ENCODE results near the gene ARHGAP19.

Gene ARHGAP19

DNA sequence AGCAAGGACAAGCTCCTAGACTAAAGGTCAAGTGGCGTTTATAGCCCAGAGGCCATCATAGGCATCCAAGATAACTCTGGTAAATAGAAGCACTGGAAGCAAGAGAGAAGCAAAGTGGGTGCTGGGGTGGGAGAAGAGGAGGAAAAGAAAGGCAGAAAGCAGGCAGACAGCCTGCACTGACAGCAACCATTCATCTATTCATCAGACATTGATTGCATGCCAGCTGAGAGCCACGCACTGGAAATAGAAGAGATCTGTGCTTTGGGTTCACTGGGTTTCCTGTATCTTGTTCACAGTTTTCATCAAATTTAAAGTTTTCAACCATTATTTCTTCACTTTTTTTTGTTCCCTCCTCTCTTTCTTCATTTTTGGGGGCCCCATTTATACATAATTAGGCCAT lies 102.0 kb downstream of the ARHGAP19 start:
- no peak for DNase-seq

GRCh38 chr10:97188261-97188711 lies 104.2 kb downstream of the ARHGAP19 start:
- DNase-seq: no peak

- DNase-seq: no peak
Observed at GRCh38 chr10:97186911-97187310, 105.5 kb downstream of the ARHGAP19 start.

GRCh38 chr10:97185326-97186058 lies 106.9 kb downstream of the ARHGAP19 start, which contains the start of gene SLIT1:
Gene SLIT1 (minus strand): TSS chr10:97185959. CDS start chr10:97185674, 285 bp downstream.
- peak in 1 of 2 experiments; percentile 32 for DNase-seq

DNA sequence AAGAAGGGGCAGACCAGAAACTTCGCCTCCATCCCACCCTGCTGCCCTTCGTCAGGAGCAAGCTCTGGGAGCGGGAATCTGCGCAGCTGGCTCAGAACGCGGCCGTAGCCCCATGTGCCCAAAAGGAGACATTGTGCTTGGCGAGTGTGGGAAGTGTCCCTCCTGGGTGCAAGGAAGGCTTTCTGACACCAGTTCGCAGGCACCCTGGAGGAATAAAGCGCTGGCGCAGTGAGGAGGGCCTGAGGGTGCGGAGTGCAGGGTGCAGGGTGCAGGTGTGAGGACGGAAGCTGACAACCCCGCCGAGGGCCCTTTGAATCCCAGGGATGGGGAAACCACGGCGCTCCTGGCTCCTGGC lies 107.5 kb downstream of the ARHGAP19 start:
- DNase-seq: no peak

DNA sequence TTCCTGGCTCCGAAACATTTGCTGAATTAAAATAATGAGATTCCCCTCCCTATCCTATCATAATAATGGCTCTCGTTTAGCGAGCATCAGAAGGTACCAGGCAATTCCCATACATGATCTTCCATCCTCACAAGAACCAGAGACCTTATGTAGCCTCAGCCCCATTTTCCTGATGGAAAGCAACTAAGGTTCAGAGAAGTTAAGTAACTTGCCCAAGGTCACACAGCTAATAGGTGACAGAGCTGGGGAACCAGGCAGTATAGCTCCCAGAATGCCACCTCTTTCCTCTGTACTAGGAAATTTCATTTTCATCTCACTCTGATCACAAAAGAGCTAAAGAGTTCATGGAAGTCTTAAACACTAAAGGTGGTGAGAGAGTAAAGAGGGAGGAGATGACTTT lies 109.1 kb downstream of the ARHGAP19 start:
- DNase-seq: no peak

DNA sequence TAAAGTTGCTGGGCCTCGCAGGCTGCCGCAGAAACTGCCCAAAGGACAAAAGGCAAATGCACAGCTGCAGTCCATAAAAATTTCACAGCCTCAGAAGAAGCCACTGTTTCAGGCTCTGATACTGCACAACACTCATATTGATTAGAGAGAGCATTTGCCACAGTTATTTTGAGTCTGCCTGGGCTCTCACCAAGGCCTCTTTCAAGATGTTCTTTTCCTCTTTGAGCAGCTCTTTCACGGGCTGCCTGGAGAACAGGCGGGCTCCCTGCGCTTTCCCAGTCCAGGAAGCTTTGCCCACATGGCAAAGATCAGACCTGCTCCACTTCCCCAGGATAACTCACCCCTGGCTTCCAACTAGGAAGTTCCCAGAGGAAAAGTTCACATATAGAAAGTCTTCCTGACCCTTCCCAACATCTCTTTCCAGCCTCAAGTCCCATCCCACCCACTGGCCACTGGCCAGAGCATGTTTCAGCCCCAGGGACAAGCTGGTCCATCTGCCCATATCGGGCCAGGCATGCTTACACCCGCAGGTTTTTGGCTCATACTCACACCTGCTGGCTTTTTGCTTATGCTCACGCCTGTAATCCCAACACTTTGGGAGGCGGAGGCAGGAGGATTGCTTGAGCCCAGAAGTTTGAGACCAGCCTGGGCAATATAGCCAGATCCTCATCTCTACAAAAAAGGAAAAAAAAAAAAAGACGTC lies 110.0 kb downstream of the ARHGAP19 start:
- DNase-seq: no peak

DNA sequence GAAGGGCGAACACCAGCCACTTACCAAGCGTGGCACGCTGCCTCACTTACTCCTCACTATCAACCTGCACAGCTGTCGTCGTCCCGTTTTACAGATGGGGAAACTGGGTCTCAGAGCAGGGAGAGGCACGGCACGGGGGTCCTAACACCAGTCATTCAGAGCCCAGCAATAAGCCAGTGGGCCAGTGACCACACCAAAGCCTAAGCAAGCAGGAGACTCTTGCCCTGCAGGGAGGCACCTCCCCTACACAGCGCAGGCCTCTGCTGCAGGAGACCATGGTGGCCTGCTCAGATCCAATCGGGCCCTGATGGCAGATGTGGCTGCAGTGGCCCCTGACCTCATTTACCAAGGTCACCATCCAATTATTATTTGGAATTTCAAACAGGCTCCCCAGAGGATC lies 111.5 kb downstream of the ARHGAP19 start:
- DNase-seq: no peak

DNA sequence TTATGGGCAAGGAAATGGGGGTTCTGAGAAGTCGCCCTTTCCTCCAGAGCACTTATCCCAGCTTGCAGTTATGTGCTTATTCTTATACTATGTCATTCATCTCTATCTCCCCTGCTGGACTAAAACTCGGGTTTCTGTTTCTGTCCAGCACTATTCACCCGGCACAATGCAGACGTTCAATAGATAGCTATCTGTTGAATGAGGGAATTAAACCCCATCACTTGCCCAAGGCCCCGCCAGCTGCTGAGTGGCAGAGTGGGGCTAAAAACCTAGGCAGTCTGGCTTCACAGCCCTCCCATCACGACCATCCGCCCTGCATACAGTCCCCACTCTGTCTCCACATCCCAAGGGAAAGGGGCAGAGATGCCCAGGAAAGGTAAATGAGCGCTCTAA lies 112.1 kb downstream of the ARHGAP19 start:
- no peak for DNase-seq

- peak in 1 of 2 experiments; percentile 23 for DNase-seq
Observed at GRCh38 chr10:97179731-97180362, 112.6 kb downstream of the ARHGAP19 start.

- DNase-seq: no peak
Observed at GRCh38 chr10:97179311-97179710, 113.1 kb downstream of the ARHGAP19 start.

- no peak for DNase-seq
Observed at GRCh38 chr10:97178074-97178473, 114.4 kb downstream of the ARHGAP19 start.

GRCh38 chr10:97176226-97176625 lies 116.2 kb downstream of the ARHGAP19 start:
- no peak for DNase-seq

DNA sequence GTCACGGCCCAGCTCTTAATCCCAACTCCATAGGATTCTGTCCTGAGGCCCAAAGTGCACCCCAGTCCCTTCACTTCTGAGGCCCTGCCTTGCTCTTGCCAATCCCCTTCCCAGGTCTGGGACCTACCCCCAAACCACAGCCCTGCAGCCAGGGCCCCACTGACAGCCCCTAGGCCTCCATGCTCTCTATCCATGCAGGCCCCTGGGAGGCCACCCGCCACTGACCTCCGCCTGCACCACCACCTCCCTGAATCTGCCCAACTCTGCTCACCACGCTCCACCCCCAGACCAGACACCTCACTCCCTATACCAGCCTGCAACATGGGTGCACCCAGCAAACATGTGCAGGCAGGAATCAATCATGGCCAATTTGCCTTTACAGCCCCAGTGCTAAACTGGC lies 116.9 kb downstream of the ARHGAP19 start:
- no peak for DNase-seq

GRCh38 chr10:97174941-97175340 lies 117.5 kb downstream of the ARHGAP19 start:
- no peak for DNase-seq

DNA sequence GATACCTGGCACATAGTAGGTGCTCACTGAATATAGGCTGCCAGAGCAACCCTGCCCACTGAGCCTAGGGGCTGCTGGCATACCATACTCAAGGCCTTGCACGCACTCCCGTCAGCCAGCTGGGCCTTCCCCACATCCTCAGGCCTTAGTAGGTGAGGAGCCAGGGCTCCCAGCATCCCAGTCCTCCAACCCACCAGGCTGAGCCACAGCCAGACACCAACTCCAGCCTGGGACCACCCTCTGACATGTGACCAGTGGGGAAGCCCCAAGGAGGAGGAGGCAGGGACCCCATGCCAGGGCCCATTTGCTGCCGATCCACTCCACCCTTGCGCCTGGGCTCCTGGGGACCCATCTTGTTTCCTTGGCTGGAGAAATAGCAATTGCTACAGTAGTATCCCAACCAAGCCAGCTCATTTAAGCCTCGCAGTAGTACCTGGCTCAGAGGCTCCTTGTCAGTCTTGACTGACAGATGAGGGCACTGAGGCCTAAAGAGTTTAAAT lies 118.1 kb downstream of the ARHGAP19 start:
- no peak for DNase-seq

DNA sequence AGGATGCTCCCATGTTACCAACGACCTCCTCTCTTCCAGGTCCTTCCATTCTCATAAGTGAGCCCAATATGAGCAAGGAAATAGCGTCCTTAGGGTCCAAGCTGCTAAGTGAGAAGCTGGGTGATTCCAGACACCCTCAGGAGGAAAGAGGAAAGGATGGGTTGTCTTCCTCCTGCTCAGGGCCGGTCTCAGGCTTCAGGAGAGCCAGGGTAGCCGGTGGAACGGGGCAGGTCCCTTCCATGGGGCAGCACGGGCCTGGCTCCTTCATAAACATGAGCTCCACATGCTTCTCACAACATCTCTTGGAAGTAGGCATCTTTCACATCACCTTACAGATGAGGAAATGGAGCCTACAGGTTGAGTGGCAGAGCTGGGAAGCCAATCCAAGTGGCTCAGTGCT lies 119.4 kb downstream of the ARHGAP19 start:
- DNase-seq: no peak
